GM12878 (cell line): ENCODE results near the gene CBARP. TPM values are rescaled to one million over a fixed set of nuclear protein-coding genes. Genes with fewer than 3 reads are reported as not detected.

Experiments used
- ATAC-seq: fragments of 200-7000 bp; cut with Tn5 transposase; 3 replicates; pipeline ENCODE4 v1.9.1; 2020; ENCODE audit warnings: mild to moderate bottlenecking, moderate library complexity
- BruUV-seq: library from RNA; stranded (reverse); fragments of 400-500 nt; replicated peaks from 2 replicates; lab custom pipeline; 2021; lab: Mats Ljungman, UMichigan
- CTCF ChIA-PET: fragments of 300-600 bp; sonication (Branson Sonifier 250); formaldehyde crosslinking; extraction: SDS; loops from one replicate; lab custom pipeline; 2021; ENCODE audit warnings: inconsistent platforms; lab: Yijun Ruan, JAX
- POLR2A ChIA-PET: fragments of 350-600 bp; formaldehyde crosslinking; extraction: SDS; loops from one replicate; lab custom pipeline; 2021; ENCODE audit warnings: inconsistent platforms; lab: Charles Lee
- RAD21 ChIA-PET: fragments of 300-600 bp; sonication (Branson Sonifier 250); formaldehyde crosslinking; loops from one replicate; lab custom pipeline; 2023; ENCODE audit warnings: antibody characterized with exemption; ENCODE audit not compliant: unreplicated experiment; lab: Charles Lee
- SMC1A ChIA-PET: fragments of 300-600 bp; sonication (Branson Sonifier 250); formaldehyde crosslinking; loops from one replicate; lab custom pipeline; 2023; ENCODE audit not compliant: unreplicated experiment, uncharacterized antibody; lab: Charles Lee
- DNase-seq: peaks from one replicate; pipeline ENCODE4 v3.0.0-alpha.2; 2011; ENCODE audit warnings: low read depth, low spot score
- FAIRE-seq: peaks from 3 replicates; lab custom pipeline; 2011; peaks lifted over from hg19 to GRCh38; lab: Jason Lieb, UNC
- H2AFZ ChIP-seq: 2 replicates; pipeline ENCODE4 v1.6.0; 2011; ENCODE audit warnings: low read depth, low read length, control low read depth; ENCODE audit not compliant: control insufficient read depth
- H3K27ac ChIP-seq: 2 replicates; pipeline ENCODE4 v1.5.1; 2011; ENCODE audit warnings: control low read depth; ENCODE audit not compliant: control insufficient read depth, insufficient read depth
- H3K27me3 ChIP-seq, 2 experiments: replicated peaks in 1 of 2; 2 replicates each; pipeline versions ENCODE4 v1.6.0 to v1.6.1; 2011; ENCODE audit warnings: low read length in 1 of 2; ENCODE audit not compliant: control insufficient read depth in 2 of 2, insufficient read depth in 2 of 2
- H3K36me3 ChIP-seq, 2 experiments: 2 replicates each; pipeline ENCODE4 v1.5.1; 2011; ENCODE audit warnings: low read length in 1 of 2; ENCODE audit not compliant: control insufficient read depth in 2 of 2, insufficient read depth in 2 of 2
- H3K4me1 ChIP-seq: 2 replicates; pipeline ENCODE4 v1.6.1; 2011; ENCODE audit warnings: mild to moderate bottlenecking, low read length, moderate library complexity, mixed read lengths; ENCODE audit not compliant: control insufficient read depth, insufficient read depth
- H3K4me2 ChIP-seq: 2 replicates; pipeline ENCODE4 v1.6.0; 2011; ENCODE audit warnings: control low read depth; ENCODE audit not compliant: control insufficient read depth, insufficient read depth
- H3K4me3 ChIP-seq: fragments of 200-600 bp; sonication (generic); 2 replicates; pipeline ENCODE4 v1.5.1; 2016
- H3K79me2 ChIP-seq: 2 replicates; pipeline ENCODE4 v1.6.0; 2011; ENCODE audit warnings: low read length; ENCODE audit not compliant: control insufficient read depth, insufficient read depth
- H3K9ac ChIP-seq: 2 replicates; pipeline ENCODE4 v1.8.0; 2011; ENCODE audit warnings: low read length, control low read depth, mixed read lengths; ENCODE audit not compliant: control insufficient read depth, insufficient read depth
- H3K9me3 ChIP-seq: replicated peaks from 3 replicates; pipeline ENCODE4 v1.5.1; 2011; ENCODE audit warnings: mild to moderate bottlenecking, low read length; ENCODE audit not compliant: control insufficient read depth, insufficient read depth
- H4K20me1 ChIP-seq: 2 replicates; pipeline ENCODE4 v1.6.0; 2011; ENCODE audit not compliant: control insufficient read depth, insufficient read depth
- ASH2L ChIP-seq: fragments of 300-600, 200-600 bp; sonication (generic); IDR thresholded peaks from 2 replicates; pipeline ENCODE4 v1.6.1; 2017; ENCODE audit warnings: low read depth, mild to moderate bottlenecking, borderline replicate concordance
- BACH1 ChIP-seq: fragments of 450-650 bp; IDR thresholded peaks from 2 replicates; pipeline ENCODE4 v1.6.1; 2017; ENCODE audit warnings: mild to moderate bottlenecking, borderline replicate concordance
- BHLHE40 ChIP-seq, 2 experiments: fragments of 450-650 bp in 1 of 2; IDR thresholded peaks; 2 replicates each; pipeline ENCODE4 v1.6.1; 2011 to 2017; ENCODE audit warnings: low read depth in 2 of 2, borderline replicate concordance in 1 of 2, improper control_type of control experiment in 1 of 2, low read length in 1 of 2, mild to moderate bottlenecking in 1 of 2
- HDGF ChIP-seq: fragments of 450-650 bp; IDR thresholded peaks from 2 replicates; pipeline ENCODE4 v1.6.1; 2016; ENCODE audit warnings: antibody characterized with exemption
- MEF2B ChIP-seq: fragments of 450-650 bp; IDR thresholded peaks from 2 replicates; pipeline ENCODE4 v1.6.1; 2018; ENCODE audit warnings: mild to moderate bottlenecking, moderate library complexity; ENCODE audit not compliant: partially characterized antibody, poor library complexity, severe bottlenecking
- SREBF1 ChIP-seq: IDR thresholded peaks from 2 replicates; pipeline ENCODE4 v1.6.1; 2012; ENCODE audit warnings: mild to moderate bottlenecking, low read length
- SUPT20H ChIP-seq: IDR thresholded peaks from 2 replicates; pipeline ENCODE4 v1.6.1; 2011; ENCODE audit warnings: low read depth, mild to moderate bottlenecking, low read length, moderate library complexity, borderline replicate concordance; ENCODE audit not compliant: control insufficient read depth
- TAF1 ChIP-seq: IDR thresholded peaks from 2 replicates; pipeline ENCODE4 v1.6.1; 2011; ENCODE audit warnings: mild to moderate bottlenecking, low read depth, low read length, borderline replicate concordance
- YY1 ChIP-seq: IDR thresholded peaks from 2 replicates; pipeline ENCODE4 v1.6.1; 2011; ENCODE audit warnings: low read depth, mild to moderate bottlenecking, low read length
- WGBS: methylation state at CpG from one replicate; pipeline ENCODE4 v1.1.6; 2016; ENCODE audit warnings: low lambda C conversion rate; ENCODE audit not compliant: insufficient replicate concordance, insufficient coverage; ENCODE audit errors: missing lambda C conversion rate; 5-methylcytosine and 5-hydroxymethylcytosine counted together
- in situ Hi-C: fragments of 300-500 bp; cut with MboI; formaldehyde crosslinking; loops from 9 replicates; pipeline ENCODE4 v1.14.3; 2018; ENCODE audit warnings: mixed read lengths
- intact Hi-C: fragments of 100-400 bp; cut with micrococcal nuclease; formaldehyde crosslinking; loops from one replicate; pipeline ENCODE4 v1.14.2; 2022; ENCODE audit not compliant: unreplicated experiment
- polyA plus RNA-seq, 11 experiments: library from polyadenylated mRNA; depleted of rRNA in 4 of 11; unstranded in 6 of 11; stranded (reverse) in 5 of 11; fragments of >200 nt; fragmentation: Nextera tagmentation in 4 of 11; fragmentation: Illumina TruSeq in 1 of 11; extraction: Ambion mirVana in 4 of 11; extraction: Trizol in 1 of 11; gene quantifications; 1 replicate in 1 of 11; 2 replicates in 10 of 11; pipeline versions ENCODE4 v1.2.1 to v1.2.3, GENCODE V29; 2011 to 2016; ENCODE audit warnings: inconsistent platforms in 2 of 11, missing spikeins in 2 of 11, low read depth in 1 of 11
- total RNA-seq, 4 experiments: library from RNA; depleted of rRNA in 3 of 4; stranded (reverse); fragments of >200 nt in 3 of 4; fragmentation: Illumina TruSeq in 1 of 4; extraction: Trizol in 1 of 4; gene quantifications; 2 replicates each; pipeline versions ENCODE4 v1.2.1 to v1.2.3, GENCODE V29; 2013 to 2021

The CBARP gene
- total and polyA plus RNA-seq, 10 of the 15 experiments (the other 5 are each of a cell fraction or from before 2014, with no cell fraction given) = 0.04 to 0.59 (median 0.18) TPM; not detected in 3

GRCh38 chr19:1265615-1266128 lies 27.9 kb upstream of the CBARP start:
- H3K9me3 ChIP-seq = no peaks in the 10 kb centered on the region
- ChIA-PET RAD21 (interaction anchor here (1.2 to 5.1 kb wide), 6 partner anchors 10 to 199 kb away, joined by 3 to 336 read pairs (median 12); partner anchors contain the start of genes ARHGAP45, ATP5F1D and FAM174C), SMC1A (interaction anchor here (1.5 to 7.3 kb wide), 2 partner anchors 12 to 22 kb away, joined by 14 to 172 read pairs; partner anchors contain the start of gene ATP5F1D), CTCF (interaction anchor here (1.1 to 7.2 kb wide), 5 partner anchors 12 to 98 kb away, joined by 4 to 363 read pairs (median 9); partner anchors contain the start of gene ATP5F1D), POLR2A (interaction anchor here (1.0 to 8.7 kb wide), 4 partner anchors 13 to 22 kb away, joined by 3 to 184 read pairs (median 15); partner anchors contain the start of gene ATP5F1D)
- in situ Hi-C loops = loop anchor here (10.0 kb wide), 1 partner anchor 819 kb away; no protein-coding TSS in a partner anchor
- intact Hi-C loops = loop anchor here (1.0 kb wide), 2 partner anchors 16 to 21 kb away; no protein-coding TSS in a partner anchor
- H3K36me3 ChIP-seq = peaks cover 0 to 2% of the 10 kb centered on the region in 2 experiments; a peak in 1 of 4 replicates
- TF ChIP-seq YY1 (no peak), ASH2L (no peak), MEF2B (no peak), SUPT20H (no peak), SREBF1 (no peak), BACH1 (peak; percentile 68; the same call in 1 of the 2 replicates), BHLHE40 (IDR thresholded peaks at IDR 0.05; ENCODE audit: borderline replicate concordance in 1 of 2, low read depth in 2 of 2, low read length in 1 of 2) (peak; percentile 13 to 61; a peak in 3 of 4 replicates), TAF1 (no peak), HDGF (0 out of 2 replicates have a peak, but pooled peaks have one; percentile 38)
- no peaks in the 10 kb centered on the region; the same call in 1 of the 2 replicates for H4K20me1 ChIP-seq
- ATAC-seq (peak; percentile 0; the same call in 2 of the 3 replicates), DNase-seq (no peak), FAIRE-seq (no peak)
- H3K27ac ChIP-seq = peak overlapping the region; percentile 38
- H3K27me3 ChIP-seq = no peaks in the 10 kb centered on the region
- 5% methylated on average over 20 of the region's 28 CpGs for WGBS
- H3K4me3 ChIP-seq = peak overlapping the region; percentile 53; the same call in 1 of the 2 replicates
- peak overlapping the region; percentile 92 for H3K4me2 ChIP-seq
- no peak overlapping the region; the same call in 1 of the 2 replicates for H2AFZ ChIP-seq
- peaks cover 32% of the 10 kb centered on the region for H3K79me2 ChIP-seq
- BruUV-seq = no TSS peak
- peak overlapping the region; percentile 15; the same call in 1 of the 2 replicates for H3K9ac ChIP-seq
- peaks cover 52% of the 10 kb centered on the region for H3K4me1 ChIP-seq
